Dermis microvascular lymphatic vessel endothelial cell (primary cell): ENCODE results near the gene ROGDI. TPM values are rescaled to one million over a fixed set of nuclear protein-coding genes. Genes with fewer than 3 reads are reported as not detected.

ENCODE experiments used
- DNase-seq, 2 donors: peaks; one replicate each; pipeline versions ENCODE4 v3.0.0 to v3.0.0-alpha.2; 2010; ENCODE audit warnings: low read depth in 2 of 2
- total RNA-seq: library from RNA; depleted of rRNA; stranded (reverse); fragments of >200 nt; gene quantifications from 2 replicates; pipeline ENCODE4 v1.2.1, GENCODE V29; 2014

ROGDI gene
- total RNA-seq, 1 donor from 2014 or later: 30.8 TPM

DNA sequence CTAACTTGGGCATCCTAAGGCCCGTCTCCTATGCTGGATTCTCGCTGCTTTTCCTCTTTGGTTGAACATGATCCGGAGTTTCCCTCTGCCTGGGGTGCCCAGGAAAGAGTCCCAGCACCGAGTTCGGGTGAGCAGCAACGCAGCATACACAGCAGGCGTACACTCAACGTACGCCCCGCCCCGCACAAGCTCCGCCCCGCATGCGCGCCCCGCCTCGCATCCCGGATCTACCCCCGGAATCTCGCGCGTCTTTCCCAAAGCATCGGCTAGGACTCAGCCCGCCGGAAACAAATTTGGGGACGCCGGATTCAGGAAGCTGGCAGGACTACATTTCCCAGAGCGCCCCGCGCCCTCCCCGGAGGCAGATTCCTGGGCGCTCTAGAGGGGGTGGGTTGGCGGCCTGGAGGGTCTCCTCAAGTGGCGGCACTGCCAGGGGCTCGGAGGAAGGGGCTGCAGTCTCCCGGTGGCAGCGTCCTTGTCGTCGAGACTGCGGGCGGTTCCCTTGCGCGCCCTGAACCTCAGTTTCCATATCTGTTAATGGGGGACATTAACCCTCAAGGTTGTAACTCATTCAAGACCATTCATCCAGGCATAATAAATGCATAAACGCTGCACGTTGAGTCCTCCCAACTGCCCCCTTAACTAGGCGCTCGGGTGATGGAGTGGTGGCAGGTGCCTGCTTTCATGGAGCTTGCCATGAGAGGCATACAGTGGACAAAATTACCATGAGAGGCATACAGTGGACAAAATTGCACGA is 33.7 kb downstream of the ROGDI start:
- peak; percentile 82 to 90 for DNase-seq

DNA sequence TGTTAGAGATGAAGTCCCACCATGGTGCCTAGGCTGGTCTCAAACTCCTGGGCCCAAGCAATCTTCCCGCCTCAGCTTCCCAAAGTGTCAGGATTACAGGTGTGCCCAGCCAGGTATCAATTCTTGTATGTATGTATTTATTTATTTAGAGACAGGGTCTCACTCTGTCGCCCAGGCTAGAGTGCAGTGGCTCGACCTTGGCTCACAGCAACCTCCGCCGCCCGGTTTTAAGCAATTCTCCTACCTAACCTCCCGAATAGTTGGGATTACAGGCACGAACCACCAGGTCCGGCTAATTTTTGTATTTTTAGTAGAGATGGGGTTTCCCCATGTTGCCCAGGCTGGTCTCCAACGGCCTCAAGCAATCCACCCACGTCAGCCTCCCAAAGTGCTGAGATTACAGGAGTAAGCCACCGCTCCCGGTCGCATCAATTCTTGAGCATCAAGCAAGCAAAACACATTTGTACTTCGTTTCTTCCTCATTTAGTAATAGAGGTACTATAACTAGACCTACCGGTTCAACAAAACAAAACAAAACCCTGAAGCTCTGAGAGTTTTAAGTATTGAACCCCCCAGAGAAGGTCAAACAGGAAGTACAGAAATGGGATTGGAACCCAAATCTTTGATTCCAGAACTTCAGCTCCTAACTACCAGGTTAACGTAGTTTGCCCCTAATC is 34.4 kb downstream of the ROGDI start:
- DNase-seq: peak in 1 of 2 donors; percentile 24

DNA sequence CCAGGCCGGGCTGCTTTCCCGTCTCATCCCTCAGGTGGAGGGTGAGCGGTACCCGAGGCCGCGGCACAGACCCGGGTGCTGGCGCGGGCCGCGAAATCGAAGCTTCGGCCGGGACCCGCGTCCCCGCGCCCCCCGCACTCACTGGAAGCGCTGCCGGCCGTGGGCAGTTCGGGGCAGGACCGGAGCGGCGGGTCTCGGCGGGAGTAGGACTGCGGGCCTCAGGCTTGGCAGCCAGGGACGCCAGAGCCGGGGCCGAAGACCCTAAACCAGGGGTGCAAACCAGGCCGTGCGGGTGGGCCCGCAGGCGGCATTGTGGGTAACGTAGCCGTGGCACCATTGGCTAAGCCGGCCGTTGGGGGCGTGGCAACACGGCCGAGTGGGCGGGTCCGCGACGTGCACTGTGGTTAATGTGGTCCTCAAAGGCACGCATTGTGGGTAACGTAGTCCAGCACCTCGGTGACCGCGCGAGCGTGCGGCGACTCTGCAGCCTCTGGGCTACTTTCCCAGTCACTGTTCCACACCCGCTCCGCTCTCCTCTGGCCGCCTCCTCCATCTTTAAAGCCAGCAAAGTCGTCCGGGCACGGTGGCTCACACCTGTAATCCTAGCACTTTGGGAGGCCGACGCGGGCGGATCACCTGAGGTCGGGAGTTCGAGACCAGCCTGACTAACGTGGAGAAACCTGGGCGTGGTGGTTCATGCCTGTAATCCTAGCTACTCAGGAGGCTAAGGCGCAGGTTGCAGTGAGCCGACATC is 35.4 kb downstream of the ROGDI start, which contains the start of gene ZNF500:
ZNF500 (minus strand) TSS at position 288 of the 754 bp plus-strand sequence. CDS start 1,184 bp downstream, outside the sequence.
- DNase-seq: peak; percentile 92 to 97

DNA sequence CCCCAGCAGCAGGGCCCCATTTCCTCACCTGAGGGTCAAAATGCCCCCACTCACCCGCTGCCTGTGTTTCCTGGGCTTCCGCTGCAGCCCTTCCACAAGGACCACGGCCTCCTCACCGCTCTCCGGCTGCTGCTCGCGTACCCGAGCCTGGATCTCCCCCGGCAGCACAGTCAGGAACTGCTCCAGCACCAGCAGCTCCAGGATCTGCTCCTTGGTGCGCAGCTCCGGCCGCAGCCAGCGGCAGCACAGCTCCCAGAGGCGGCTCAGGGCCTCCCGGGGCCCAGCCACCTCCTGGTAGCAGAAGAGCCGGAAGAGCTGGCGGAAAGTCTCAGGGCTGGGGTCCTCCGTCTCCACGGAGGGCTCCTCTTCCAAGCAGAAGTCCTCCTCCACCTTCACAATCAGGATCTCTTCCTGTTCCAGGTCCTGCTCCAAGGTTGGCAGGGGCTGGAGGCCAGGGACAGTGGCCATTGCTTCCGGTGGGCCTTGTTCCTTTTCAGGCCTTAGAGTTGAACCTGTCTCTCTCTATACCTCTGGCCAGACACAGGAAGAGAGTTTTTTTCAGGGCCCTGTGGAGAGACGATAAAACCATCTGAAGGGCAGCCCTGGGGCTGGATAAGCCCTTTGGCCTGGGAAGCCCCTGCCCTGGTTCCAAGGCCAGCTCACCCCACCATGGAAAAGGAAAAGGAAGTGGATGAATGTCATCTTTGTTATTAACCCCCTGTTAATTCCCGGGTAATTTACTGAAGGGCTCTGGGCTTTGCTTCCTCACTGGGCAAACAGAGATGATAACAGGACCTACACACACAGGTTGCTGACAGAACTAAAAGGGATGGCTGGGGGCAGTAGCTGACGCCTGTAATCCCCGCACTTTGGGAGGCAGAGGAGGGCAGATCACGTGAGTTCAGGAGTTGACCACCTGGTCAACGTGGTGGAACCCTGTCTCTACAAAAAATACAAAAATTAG is 36.6 kb downstream of the ROGDI start:
- peak; percentile 10 to 19 for DNase-seq

DNA sequence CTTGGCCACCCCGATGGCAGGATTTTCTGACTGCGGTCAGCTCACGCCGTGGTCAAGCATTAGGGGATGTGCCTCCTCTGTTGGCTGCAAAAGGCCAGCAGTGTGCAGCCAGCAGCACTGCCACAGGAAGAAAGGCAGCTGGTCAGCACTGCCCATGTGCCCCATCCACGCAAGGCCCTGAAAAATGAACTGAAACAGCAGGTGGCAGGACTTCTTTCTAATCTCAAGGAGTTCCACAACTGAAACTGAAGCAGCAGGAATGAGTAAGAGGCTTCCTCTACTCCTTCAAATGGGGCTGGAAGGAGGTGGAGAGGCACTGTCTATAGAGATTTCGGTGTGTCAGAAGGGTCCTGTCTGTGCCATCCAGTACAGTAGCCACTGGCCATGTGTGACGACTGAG is 38.6 kb downstream of the ROGDI start:
- no peak for DNase-seq

DNA sequence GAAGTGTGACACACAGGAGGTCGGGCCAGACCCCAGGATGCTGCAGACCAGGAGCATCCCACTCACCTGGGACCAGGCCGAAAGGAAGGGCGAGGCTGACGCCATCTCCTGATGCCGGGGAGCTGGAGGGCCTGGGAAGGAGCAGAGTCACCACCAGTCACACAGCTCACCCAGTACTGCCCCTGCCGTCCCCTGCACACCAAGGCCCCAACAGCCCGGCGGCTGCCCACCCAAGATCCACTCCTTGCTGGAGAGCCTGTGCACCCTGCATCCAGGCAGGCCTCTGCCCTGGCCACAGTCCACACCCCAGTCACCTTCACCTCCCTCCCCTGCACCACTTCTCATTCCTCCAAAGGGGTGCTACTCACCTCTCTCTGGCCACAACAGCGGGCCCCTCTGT is 40.2 kb downstream of the ROGDI start:
- no peak for DNase-seq

DNA sequence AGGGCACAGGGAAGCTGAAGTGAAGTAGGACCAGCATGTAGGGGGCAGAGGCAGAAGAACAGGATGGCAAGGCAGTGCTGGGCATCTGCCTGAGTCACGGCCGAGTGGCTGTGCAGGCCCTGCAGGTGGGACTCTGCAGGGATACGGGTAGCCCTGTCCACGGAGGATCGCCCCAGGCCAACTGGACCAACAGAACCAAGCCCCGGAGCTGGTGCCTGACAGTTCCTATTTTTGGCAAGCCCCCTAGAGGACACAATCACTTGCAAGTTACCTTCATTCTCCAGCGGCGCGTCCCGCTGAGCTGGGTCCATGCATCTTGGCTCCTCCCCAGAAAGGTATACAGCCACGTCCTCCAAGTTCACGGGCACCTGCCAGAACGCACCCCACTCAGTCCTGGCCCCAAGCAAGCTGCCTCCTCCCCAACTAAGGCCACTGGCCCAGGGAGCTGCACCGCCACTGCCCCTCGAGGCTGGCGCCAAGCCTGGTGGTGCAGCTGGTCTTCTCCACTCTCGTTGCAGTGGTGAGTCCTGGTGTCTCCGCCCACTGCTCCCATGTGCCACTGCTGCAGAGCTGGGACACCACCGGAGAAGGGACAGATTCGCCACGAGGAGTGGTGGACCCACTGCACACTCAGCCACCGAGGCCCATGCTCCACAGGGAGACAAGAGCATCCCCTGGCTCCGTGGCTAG is 42.1 kb downstream of the ROGDI start:
- DNase-seq: no peak

DNA sequence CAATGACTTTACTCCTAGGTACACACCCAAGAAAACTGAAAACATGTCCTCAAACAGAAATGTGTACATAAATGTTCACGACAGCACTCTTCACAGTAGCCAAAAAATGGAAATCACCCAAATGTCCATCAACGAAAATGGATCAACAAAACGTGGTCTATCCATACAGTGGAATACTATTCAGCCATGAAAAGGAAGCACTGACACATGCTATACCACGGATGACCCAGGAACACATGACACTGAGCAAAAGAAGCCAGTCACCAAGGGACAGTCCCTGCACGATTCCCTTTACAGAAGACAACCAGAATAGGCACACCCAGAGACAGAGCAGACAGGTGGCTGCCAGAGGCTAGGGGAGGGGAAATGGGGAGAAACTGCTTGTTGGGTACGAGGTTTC is 46.7 kb downstream of the ROGDI start:
- no peak for DNase-seq

DNA sequence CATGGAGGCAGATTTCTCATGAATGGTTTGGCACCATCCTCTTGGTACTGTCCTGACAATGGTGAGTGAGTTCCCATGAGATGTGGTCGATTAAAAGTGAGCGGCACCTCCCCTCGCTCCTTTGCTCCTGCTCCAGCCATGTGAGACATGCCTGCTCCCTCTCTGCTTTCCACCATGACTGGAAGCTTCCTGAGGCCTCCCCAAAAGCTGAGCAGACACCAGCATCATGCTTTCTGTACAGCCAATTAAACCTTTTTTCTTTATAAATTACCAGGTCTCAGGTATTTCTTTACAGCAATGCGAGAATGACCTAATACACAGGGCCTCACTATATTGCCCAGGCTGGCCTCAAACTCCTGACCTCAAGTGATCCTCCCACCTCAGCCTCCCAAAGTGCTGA is 47.6 kb downstream of the ROGDI start:
- no peak for DNase-seq

DNA sequence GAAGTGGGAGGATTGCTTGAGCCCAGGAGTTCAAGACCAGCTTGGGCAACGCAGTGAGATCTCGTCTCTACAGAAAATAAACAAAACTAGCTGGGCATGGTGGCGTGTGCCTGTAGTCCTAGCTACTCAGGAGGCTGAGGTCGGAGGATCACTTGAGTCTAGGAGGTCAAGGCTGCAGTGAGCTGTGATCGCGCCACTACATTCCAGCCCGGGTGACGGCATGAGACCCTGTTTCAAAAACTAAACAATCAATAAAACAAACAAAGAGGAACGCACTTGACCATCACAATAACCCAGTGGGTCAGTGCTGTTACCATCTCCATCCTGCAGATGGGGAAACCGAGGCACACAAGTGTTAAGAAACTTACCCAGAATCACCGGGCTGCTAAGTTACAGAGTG is 49.2 kb downstream of the ROGDI start:
- DNase-seq: no peak

DNA sequence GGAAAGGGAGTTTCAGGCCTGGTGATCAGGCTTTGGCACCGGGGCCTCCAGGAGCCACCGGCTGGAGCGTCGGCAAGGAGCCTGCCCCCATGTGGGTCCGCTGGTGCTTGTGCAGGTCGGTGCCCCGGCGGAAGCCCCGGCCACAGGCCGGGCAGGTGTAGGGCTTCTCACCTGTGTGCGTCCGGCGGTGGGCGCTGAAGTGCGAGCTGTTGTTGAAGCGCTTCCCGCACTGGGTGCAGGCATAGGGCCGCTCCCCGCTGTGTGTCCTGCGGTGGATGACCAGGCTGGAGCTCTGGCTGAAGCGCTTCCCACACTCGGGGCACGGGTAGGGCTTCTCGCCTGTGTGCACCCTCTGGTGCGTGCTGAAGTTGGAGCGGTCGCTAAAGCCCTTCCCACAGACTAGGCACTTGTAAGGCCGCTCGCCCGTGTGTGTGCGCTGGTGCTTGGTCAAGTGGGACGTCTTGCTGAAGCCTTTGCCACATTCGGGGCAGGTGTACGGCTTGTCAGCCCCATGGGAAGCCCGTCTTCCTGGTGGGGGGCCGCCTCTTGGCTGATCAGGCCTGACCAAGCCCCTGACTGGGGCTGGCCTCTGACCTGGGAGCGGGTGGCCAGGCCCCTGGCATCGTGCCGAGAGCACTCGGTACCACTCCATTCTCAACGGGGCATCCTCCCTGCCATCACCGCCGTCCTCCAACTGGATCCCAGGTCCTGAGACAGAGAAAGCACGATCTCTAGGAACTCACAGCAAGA is 49.9 kb downstream of the ROGDI start:
- no peak for DNase-seq

DNA sequence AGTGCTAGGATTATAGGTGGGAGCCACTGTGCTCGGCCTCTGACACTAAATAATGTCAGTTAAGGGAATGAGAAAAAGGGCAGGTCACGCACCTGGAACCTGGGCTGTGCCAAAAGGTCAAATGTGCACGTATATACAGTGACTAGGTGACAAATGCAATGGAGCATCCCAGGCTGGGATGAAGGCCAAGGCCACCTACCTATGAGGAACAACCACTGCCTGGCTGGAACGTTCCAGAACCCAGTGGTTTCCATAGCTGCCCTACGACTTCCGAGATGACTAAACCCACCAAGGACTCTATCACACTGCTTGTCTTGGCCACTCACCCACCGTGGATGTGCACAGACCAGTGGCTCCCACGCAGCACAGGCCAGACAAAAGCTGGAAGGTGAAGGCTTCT is 51.5 kb downstream of the ROGDI start:
- no peak for DNase-seq

DNA sequence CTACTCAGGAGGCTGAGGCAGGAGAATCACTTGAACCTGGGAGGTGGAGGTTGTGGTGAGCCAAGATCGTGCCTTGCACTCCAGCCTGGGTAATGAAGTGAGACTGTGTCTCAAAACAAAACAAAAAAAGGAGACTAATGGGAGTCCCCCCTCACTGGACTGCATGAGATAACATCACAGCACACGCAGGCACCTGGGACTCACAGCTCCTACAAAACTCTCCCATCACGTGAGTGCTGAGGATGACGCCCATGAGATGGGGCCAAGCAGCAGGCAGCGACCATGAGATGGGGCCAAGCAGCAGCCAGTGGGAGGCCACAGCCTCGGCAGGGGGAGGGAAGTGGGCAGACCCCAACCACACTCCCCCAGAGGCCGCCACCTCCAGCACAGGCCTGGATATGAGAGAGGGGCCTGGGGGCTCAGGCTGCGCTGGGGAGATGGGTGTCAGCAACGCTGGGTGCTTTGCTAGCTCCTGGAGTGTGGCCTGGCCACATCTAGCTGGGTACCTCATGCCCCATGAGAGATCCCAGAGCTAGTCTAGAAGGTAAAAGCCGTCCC is 52.7 kb downstream of the ROGDI start:
- DNase-seq: no peak

DNA sequence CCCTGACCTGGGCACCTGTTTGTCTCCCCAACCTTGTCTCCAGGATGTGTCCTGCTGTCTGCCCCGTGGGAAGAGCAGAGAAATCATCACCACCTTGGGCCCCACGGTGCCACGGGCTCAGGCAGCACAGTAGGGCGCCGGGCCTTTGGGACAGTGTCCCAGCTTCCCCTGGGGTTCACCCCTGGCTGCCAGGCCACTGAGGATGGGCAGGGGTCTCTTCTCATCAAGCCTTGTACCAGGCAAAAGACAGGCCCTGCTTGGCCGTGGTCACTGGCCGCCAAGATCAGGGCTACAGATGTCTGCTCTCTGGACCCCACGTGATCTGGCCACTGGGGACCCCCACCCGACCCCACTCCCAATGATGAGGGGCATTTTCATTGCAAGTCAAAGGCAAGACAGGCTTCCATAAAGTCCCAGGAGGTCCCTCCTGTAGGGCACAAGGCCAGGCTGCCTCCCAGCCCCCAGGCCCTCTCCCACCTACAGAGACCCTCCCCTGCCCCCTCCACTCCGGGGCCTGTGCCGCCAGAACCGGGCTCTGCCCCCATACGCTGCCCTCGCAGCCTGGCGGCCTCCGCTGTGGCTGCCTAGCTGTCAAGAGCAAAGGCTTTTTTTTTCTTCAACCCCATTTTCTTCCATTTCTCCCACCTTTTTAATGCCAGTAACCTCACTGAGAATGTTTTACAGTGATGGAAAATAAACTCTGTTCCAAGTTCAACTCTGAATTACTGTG is 53.6 kb downstream of the ROGDI start:
- no peak for DNase-seq

DNA sequence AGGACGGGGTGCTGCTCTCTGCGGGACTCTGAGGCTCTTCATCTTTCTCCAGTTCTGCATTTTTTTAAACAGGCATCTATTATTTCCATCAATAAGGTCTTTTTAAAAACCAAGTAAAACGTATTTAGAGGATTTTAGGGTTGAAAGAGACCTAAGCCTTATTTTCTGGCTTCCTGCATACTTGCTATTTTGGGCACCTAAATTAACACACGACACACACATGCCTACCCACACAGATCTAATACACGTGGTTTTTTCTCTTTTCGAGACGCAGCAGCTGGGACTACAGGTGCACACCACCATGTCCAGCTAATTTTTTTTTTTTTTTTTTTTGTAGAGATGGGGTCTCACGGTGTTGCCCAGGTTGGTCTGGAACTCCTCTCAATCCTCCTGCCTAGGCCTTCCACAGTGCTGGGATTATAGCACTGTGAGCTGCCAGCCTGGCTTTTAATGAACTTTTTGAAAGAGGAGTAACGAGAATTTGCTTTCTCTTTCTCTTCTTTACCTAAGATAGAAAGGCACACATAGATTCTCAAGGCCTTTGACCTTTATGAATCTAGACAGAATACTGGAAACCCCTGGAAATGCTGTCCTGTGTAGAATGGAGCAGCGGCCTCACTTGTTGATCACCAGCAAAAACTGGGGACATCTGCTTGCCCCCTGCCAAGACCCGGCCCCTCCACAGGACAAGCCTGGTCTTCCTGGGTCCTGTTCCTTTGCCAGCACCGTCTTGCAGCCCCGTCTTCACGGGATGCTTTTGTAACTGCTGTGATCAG is 54.3 kb downstream of the ROGDI start:
- no peak for DNase-seq

DNA sequence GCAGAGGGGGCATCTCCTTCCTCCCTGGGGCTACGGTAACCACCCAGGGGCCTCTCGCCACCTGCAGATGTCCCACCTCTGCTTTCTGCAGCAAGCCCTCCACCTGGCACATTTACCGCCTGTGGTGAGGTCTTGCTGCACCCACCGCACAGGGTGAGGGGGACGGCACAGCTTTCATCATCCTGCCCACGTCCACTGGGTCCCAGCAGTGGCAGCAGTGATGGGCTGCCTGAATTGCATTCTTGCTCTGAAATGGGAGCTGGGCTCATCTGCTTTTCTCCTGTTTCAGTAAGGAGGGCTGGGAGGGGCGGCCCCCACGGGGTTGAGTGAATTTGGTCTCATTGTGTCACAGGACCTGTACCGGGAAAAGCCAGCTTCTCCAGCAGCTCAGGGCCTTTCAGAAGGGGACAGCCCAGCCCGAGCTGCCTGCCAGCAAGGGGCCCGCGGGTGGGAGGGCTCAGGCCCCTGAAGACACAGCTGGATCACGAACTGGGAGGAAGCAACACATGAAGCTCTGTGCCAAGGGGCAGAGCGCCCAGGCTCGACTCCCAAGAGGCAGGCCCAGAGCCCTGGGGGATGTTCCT is 55.4 kb downstream of the ROGDI start:
- no peak for DNase-seq
